Measurements from ENCODE around the gene UBFD1. TPM values are rescaled to one million over a fixed set of nuclear protein-coding genes. Genes with fewer than 3 reads are reported as not detected.

UBFD1 gene
- total RNA-seq, 4 donors from 2014 or later = 39.1 to 86.8 (median 65.5) TPM

DNA sequence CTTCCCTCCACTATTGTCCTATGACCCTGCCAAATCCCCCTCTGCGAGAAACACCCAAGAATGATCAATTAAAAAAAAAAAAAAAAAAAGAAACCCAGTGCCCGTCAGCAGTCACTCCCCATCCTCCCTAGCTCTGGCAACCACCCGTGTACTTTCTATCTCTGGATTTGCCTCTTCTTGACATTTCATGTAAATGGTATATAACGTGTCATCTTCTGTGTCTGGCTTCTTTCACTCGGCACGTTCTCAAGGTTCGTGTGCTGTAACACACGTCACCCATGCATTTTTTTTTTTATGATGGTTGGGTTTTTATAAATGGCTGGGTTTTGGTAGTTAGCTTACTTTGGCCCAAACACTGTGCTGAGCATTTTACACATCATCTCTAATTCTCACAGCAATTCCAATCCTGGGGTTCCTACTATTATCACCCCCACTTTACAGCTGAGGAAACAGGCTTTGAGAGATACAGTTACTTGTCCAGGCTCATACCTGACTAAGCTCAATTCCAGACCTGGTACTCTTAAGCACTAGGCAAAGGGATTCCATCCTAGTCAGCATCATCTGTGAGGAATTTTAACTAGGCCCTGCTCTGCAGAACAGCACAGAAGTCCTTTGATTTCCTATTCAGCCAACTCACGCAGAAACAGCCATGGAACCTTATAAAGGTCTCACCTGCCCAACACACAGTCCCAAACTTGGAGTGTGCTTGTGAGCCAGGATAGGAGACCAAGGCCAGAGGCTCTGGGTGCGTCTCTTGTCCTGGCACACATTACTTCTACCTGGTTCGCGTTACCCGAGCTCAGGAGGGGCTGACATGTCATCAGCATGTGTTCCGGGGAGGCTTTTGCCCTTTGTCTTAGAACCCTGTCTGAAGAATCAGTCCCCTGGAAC, 26.9 kb downstream of the UBFD1 start:
- WGBS = 66% methylated on average over 13 of the region's 14 CpGs
- Histone ChIP-seq H3K27me3 (no peaks in the 10 kb centered on the region), H3K4me1 (peaks cover 6 to 22% (median 14%) of the 10 kb centered on the region in 4 donors), H3K4me3 (no peak overlapping the region), H3K9me3 (no peaks in the 10 kb centered on the region), H3K27ac (replicated peaks in 1 of 4) (peak overlapping the region in 3 of 4 donors; percentile 43 to 61 (median 50)), H3K36me3 (peaks cover 63 to 96% (median 91%) of the 10 kb centered on the region in 4 donors)
- TF ChIP-seq POLR2AphosphoS5 (IDR thresholded peaks at IDR 0.05) (peak; percentile 10 to 56), EP300 (IDR thresholded peaks at IDR 0.05) (no peak), POLR2A (IDR thresholded peaks at IDR 0.05; ENCODE audit: low read depth) (no peak)
- TF ChIP-seq, protein P1, sequence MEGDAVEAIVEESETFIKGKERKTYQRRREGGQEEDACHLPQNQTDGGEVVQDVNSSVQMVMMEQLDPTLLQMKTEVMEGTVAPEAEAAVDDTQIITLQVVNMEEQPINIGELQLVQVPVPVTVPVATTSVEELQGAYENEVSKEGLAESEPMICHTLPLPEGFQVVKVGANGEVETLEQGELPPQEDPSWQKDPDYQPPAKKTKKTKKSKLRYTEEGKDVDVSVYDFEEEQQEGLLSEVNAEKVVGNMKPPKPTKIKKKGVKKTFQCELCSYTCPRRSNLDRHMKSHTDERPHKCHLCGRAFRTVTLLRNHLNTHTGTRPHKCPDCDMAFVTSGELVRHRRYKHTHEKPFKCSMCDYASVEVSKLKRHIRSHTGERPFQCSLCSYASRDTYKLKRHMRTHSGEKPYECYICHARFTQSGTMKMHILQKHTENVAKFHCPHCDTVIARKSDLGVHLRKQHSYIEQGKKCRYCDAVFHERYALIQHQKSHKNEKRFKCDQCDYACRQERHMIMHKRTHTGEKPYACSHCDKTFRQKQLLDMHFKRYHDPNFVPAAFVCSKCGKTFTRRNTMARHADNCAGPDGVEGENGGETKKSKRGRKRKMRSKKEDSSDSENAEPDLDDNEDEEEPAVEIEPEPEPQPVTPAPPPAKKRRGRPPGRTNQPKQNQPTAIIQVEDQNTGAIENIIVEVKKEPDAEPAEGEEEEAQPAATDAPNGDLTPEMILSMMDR (IDR thresholded peaks at IDR 0.05) = no peak
- no peak for DNase-seq (ENCODE audit: extremely low spot score)
- intact Hi-C loops (cut with DNase I) = no loop called here

DNA sequence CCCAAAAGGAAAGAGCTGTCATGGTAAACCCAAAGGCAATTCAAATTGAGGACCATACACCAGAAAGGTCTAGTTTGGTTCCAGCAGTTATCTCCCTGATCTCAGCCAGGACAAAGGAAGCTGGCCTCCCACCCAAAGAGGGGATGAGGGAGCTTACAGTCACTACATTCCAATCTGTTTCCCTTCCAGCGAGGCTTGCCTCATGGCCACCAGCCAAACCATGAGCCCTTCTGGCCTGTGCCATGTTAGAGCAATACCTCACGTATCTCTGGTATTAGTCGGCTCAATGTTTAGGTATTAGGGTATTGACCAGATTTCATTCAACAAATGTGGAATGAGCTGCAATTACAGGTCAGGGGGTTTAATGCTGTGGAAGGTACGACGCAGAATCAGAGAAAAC, 30.2 kb downstream of the UBFD1 start:
- TF ChIP-seq EP300 (IDR thresholded peaks at IDR 0.05) (no peak), POLR2A (IDR thresholded peaks at IDR 0.05; ENCODE audit: low read depth) (no peak), POLR2AphosphoS5 (IDR thresholded peaks at IDR 0.05) (no peak)
- TF ChIP-seq, protein P1 (IDR thresholded peaks at IDR 0.05) = no peak
- Histone ChIP-seq H3K4me1 (peaks cover 6 to 26% (median 17%) of the 10 kb centered on the region in 4 donors), H3K9me3 (no peaks in the 10 kb centered on the region), H3K27me3 (no peaks in the 10 kb centered on the region), H3K27ac (replicated peaks in 1 of 4) (no peak overlapping the region), H3K4me3 (no peak overlapping the region), H3K36me3 (peaks cover 48 to 96% (median 94%) of the 10 kb centered on the region in 4 donors)
- DNase-seq (ENCODE audit: extremely low spot score) = no peak
- intact Hi-C loops (cut with DNase I) = no loop called here
- WGBS = 57% methylated on average over 5 of the region's 5 CpGs

DNA sequence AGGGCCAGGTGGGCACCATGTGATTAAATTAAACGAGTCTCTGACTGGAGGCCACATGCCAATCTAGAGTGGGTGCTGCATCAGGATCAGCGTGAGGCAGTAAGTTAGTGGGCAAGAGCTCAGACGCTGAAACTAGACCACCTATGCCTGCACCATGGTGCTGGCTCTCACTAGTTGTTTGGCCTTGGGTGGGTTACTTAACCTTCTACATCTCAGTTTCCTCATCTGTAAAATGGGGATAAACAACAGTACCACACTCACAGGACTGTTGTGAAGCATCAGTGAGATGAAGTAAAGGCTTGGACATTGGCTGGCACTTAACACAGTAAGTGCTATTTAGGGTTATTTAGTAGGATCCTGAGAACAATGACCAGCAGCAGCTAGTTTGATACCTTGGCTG, 32.7 kb downstream of the UBFD1 start:
- intact Hi-C loops (cut with DNase I) = no loop called here
- Histone ChIP-seq H3K36me3 (peaks cover 36 to 90% (median 85%) of the 10 kb centered on the region in 4 donors), H3K27me3 (no peaks in the 10 kb centered on the region), H3K4me1 (peaks cover 27 to 42% (median 31%) of the 10 kb centered on the region in 4 donors), H3K27ac (replicated peaks in 1 of 4) (no peak overlapping the region), H3K9me3 (no peaks in the 10 kb centered on the region), H3K4me3 (no peak overlapping the region)
- TF ChIP-seq POLR2AphosphoS5 (IDR thresholded peaks at IDR 0.05) (no peak), POLR2A (IDR thresholded peaks at IDR 0.05; ENCODE audit: low read depth) (no peak), EP300 (IDR thresholded peaks at IDR 0.05) (no peak)
- TF ChIP-seq, protein P1 (IDR thresholded peaks at IDR 0.05) = no peak
- WGBS = 93% methylated on average over 3 of the region's 3 CpGs
- no peak for DNase-seq (ENCODE audit: extremely low spot score)

DNA sequence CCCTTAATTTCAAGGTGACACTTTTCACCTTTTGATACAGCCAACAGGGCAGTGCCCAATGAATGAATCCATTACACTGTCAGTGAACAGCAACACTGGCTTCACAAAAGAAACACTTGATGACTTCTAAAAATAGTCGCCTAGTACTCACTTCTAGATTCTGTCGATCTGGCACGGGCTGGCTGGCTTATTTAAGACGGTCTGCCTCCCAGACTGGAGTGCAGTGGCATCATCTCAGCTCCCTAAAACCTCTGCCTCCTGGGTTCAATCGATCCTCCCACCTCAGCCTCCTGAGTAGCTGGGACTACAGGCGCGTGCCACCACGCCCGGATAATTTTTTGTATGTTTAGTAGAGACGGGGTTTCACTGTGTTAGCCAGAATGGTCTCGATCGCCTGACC, 36.7 kb downstream of the UBFD1 start:
- H3K36me3 ChIP-seq = peaks cover 5 to 50% (median 46%) of the 10 kb centered on the region in 4 donors
- no peak overlapping the region for H3K4me3 ChIP-seq
- DNase-seq (ENCODE audit: extremely low spot score) = no peak
- peaks cover 24 to 33% (median 30%) of the 10 kb centered on the region in 4 donors for H3K4me1 ChIP-seq
- TF ChIP-seq, protein P1 (IDR thresholded peaks at IDR 0.05) = no peak
- TF ChIP-seq POLR2A (IDR thresholded peaks at IDR 0.05; ENCODE audit: low read depth) (no peak), POLR2AphosphoS5 (IDR thresholded peaks at IDR 0.05) (no peak), EP300 (IDR thresholded peaks at IDR 0.05) (no peak)
- 97% methylated on average over 12 of the region's 12 CpGs for WGBS
- H3K27me3 ChIP-seq = no peaks in the 10 kb centered on the region
- intact Hi-C loops (cut with DNase I) = no loop called here
- no peak overlapping the region for H3K27ac ChIP-seq (replicated peaks in 1 of 4)
- no peaks in the 10 kb centered on the region for H3K9me3 ChIP-seq

Measured in esophagus muscularis mucosa (tissue), 4 donors.